ENCODE results near the gene TRIM29. TPM values are rescaled to one million over a fixed set of nuclear protein-coding genes. Genes with fewer than 3 reads are reported as not detected.

TRIM29 gene
- total RNA-seq, 1 donor from 2014 or later: not detected

DNA sequence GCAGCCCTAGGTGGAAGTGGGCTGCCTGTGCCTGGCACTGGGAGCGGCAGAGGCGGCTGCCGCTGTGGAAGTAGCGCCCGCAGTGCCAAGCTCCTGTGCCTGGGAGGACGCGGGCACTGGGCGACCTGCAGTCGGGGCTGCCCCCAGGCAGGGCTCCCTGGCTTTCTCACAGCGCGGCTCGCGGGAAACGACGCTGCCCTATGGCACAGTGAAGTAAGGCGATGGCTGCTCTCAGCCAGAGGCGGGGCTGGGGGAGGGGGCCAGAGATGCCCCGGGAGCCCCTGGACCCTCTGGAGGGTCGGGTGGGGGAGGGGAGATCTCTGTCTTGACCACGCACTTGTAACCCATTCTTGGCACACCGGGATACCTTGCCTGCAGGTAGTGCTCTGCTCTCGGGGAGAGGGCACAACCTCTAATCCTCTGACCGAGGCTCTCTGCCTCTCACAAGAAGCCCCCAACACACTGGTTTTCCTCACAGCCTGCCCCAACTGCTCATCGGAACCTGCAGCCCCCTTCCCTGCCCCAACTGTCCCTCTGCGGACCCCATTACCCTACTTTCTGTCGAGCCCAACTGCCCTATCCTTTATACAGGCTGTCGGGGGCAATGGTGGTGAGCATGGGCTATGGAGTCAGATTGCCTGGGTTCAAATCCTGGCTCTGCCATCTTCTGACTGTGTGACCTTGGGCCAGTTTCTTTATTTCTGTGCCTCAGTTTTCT, 32.2 kb upstream of the TRIM29 start:
- Mint-ChIP-seq H3K27me3 (ENCODE audit: unreplicated experiment) (peaks cover 69% of the 10 kb centered on the region), H3K36me3 (ENCODE audit: unreplicated experiment) (no peaks in the 10 kb centered on the region), H3K4me3 (ENCODE audit: unreplicated experiment) (no peak overlapping the region), H3K27ac (ENCODE audit: unreplicated experiment) (no peak overlapping the region), H3K9me3 (ENCODE audit: unreplicated experiment) (peaks cover 7% of the 10 kb centered on the region), H3K4me1 (ENCODE audit: unreplicated experiment) (peaks cover 3% of the 10 kb centered on the region)
- TF ChIP-seq, protein P1, sequence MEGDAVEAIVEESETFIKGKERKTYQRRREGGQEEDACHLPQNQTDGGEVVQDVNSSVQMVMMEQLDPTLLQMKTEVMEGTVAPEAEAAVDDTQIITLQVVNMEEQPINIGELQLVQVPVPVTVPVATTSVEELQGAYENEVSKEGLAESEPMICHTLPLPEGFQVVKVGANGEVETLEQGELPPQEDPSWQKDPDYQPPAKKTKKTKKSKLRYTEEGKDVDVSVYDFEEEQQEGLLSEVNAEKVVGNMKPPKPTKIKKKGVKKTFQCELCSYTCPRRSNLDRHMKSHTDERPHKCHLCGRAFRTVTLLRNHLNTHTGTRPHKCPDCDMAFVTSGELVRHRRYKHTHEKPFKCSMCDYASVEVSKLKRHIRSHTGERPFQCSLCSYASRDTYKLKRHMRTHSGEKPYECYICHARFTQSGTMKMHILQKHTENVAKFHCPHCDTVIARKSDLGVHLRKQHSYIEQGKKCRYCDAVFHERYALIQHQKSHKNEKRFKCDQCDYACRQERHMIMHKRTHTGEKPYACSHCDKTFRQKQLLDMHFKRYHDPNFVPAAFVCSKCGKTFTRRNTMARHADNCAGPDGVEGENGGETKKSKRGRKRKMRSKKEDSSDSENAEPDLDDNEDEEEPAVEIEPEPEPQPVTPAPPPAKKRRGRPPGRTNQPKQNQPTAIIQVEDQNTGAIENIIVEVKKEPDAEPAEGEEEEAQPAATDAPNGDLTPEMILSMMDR (IDR thresholded peaks at IDR 0.05): no peak
- no peak for DNase-seq (ENCODE audit: extremely low spot score, unreplicated experiment)

DNA sequence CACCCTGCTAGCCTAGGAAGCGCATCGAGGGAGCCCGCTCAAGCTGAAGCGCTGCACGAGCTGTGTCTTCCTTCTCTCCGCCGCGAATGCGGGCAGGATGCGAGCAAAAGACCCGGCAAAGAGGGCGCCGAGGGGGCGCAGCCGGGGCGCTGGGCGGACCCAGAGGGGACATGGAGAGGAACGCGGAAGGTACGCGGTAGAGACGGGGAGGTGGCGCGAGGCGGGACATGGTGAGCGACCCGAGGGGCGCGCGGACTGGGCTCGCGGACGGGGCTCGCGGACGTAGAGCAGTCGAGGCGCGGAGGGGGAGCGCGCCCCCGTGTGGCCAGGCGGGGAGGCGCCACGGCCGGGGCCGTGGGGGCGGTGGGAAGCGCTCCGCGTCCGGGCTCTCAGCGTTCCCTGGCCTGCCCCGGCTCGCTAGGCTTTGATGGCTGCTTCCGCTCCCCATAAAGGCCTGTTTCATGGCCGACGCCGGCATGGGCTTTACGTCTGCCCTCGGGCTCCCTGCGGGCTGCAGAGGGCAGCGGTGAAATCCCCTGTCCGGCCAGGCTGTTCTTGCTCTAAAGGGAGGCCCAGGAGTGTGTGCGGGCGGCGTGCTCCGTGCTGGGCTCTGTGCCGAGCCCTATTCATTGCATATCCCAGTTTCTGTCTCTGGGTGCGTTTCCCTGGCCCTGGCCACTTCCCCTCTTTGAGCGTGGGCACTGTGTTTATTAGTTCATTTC, 31.2 kb upstream of the TRIM29 start:
- H3K4me3 Mint-ChIP-seq (ENCODE audit: unreplicated experiment): peak overlapping the region; percentile 72
- H3K27me3 Mint-ChIP-seq (ENCODE audit: unreplicated experiment): peaks cover 68% of the 10 kb centered on the region
- no peak overlapping the region for H3K27ac Mint-ChIP-seq (ENCODE audit: unreplicated experiment)
- TF ChIP-seq, protein P1 (IDR thresholded peaks at IDR 0.05): peak; percentile 96
- no peaks in the 10 kb centered on the region for H3K36me3 Mint-ChIP-seq (ENCODE audit: unreplicated experiment)
- peaks cover 14% of the 10 kb centered on the region for H3K9me3 Mint-ChIP-seq (ENCODE audit: unreplicated experiment)
- peaks cover 3% of the 10 kb centered on the region for H3K4me1 Mint-ChIP-seq (ENCODE audit: unreplicated experiment)
- peak; percentile 91 for DNase-seq (ENCODE audit: extremely low spot score, unreplicated experiment)

GRCh38 chr11:120168108-120168959, 30.4 kb upstream of the TRIM29 start:
- Mint-ChIP-seq H3K9me3 (ENCODE audit: unreplicated experiment) (peaks cover 14% of the 10 kb centered on the region), H3K27me3 (ENCODE audit: unreplicated experiment) (peaks cover 63% of the 10 kb centered on the region), H3K36me3 (ENCODE audit: unreplicated experiment) (no peaks in the 10 kb centered on the region), H3K4me1 (ENCODE audit: unreplicated experiment) (peaks cover 3% of the 10 kb centered on the region), H3K4me3 (ENCODE audit: unreplicated experiment) (peak overlapping the region; percentile 72), H3K27ac (ENCODE audit: unreplicated experiment) (no peak overlapping the region)
- no peak for DNase-seq (ENCODE audit: extremely low spot score, unreplicated experiment)
- TF ChIP-seq, protein P1 (IDR thresholded peaks at IDR 0.05): no peak

DNA sequence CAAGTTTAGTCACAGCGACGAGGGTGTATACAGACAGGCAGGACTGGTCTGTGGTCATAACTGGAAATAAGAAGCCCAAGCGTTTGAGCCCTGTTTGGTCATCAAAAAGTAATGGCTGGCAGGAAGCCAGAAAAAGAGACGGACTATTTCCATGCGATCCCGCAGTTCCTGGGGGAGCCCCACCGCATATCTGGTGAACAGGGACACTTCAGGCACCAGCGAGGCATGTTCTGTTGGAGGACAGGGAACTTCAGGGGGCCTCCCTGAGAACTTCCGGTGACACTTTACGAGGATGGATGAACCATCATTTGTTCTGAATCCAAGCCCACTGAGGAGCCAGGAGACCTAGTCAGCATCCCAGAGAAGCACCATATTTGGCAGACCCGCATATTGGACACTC, 29.7 kb upstream of the TRIM29 start:
- Mint-ChIP-seq H3K27ac (ENCODE audit: unreplicated experiment) (no peak overlapping the region), H3K4me3 (ENCODE audit: unreplicated experiment) (no peak overlapping the region), H3K4me1 (ENCODE audit: unreplicated experiment) (peaks cover 3% of the 10 kb centered on the region), H3K36me3 (ENCODE audit: unreplicated experiment) (no peaks in the 10 kb centered on the region), H3K9me3 (ENCODE audit: unreplicated experiment) (peaks cover 14% of the 10 kb centered on the region), H3K27me3 (ENCODE audit: unreplicated experiment) (peaks cover 57% of the 10 kb centered on the region)
- no peak for DNase-seq (ENCODE audit: extremely low spot score, unreplicated experiment)
- TF ChIP-seq, protein P1 (IDR thresholded peaks at IDR 0.05): no peak

All from osteocyte (in vitro differentiated cells).